HG02970 (cell line): ENCODE results near the gene CR2.
A peak's percentile ranks its signal among the peaks of the same experiment; 100 is the strongest.
"Not testable (repeated sequence)": the region's sequence is repeated elsewhere in the genome, so short reads cannot be mapped to it uniquely, and the experiment has no call there.

ENCODE experiments used
- ATAC-seq: cut with Tn5 transposase; IDR thresholded peaks from one replicate; pipeline ENCODE4 v1.9.1; 2021; ENCODE audit warnings: mild to moderate bottlenecking, moderate library complexity, moderate number of reproducible peaks; ENCODE audit not compliant: unreplicated experiment, low FRiP score

Gene CR2

DNA sequence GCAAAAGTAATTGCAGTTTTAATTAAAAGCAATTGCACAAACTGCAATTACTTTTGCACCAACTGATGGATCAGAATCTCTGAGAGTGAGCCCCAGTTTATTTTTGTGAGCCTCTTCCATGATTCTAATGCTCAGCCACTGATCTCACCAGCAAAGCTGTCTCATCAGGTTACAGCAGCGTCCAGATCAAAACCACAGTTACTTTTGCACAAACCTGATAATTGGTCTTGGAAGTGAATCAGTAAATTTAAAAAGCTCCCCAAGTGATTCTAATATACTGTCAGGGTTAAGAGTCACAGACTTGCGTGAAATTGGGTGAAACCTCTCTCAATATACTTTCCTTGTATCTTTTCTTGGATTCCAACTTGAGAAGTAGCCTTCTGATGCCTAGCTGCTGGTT lies 13.5 kb upstream of the CR2 start:
- no peak for ATAC-seq

DNA sequence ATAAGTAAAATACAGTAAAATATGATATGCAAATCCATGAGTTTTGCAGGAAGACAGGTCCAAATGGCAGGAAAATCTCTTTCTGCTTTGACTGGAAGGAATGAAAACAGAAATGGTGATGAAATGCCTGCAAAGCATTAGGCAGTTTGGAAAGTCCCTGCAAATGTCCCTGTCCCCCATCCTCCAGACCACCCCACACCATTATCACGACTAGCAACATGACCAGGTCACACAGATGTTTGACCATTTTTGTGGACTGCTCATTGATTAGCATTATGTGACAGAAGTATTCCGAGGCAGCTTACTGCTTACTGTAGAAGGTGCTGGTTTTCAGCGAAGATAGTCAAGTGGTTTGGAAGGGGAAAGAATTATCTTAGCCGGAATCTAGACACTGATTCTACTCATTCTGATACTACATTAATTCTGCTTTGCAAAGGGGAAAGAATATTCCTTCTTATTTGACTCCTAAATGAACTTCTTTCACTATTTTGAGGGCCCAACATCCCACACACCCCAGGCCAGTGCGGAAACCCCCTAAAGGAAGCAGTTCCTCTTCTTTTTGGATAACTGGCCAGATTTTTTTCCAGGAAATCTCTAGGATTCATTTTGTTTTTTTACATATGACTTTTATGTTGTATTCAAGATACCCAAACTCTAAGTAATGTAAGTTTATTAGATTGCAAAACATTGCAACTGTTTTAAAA lies 9.5 kb upstream of the CR2 start:
- no peak for ATAC-seq

DNA sequence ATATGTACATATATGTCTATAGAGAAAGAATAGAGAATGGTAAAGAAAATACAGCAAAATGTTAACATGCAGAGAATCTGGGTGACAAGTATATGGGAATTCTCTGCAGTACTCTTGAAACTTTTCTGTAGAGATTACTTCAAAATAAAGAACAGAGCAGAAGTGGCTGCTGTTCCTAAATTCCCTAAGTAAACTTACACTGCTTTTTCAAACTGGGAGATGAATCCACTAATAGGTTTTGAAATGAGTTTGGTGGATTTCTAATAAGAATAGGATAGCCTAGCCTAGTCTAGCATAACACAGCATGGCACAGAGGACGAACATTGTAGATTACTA lies 450 bp upstream of the CR2 start:
- ATAC-seq = peak; percentile 7

DNA sequence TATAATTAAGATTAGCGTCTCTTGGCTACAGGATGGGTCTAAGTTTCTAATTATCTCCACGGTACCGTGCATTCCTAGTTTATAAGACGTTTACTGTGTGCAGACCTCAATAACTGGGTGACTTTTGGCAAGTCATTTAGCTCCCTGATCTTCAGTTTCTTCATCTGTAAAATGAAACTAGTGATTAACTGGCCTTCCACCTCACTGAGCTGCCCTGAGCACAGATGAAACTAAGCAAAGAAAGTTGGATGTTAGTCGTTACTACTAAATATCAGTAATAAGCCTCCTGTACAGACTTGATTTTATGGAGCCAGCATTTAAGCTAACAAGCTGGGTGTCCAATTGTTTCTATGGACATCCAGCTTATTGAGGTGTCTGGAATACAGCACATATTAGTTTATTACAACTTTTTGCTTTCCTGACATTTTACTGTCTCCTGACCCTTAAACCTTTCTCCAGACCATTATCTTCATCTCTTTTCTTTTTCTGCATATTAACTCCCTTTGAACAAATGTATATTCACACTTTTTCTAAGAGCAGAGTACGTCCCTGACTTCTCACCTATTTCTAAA lies 1.1 kb downstream of the CR2 start:
- ATAC-seq = no peak

DNA sequence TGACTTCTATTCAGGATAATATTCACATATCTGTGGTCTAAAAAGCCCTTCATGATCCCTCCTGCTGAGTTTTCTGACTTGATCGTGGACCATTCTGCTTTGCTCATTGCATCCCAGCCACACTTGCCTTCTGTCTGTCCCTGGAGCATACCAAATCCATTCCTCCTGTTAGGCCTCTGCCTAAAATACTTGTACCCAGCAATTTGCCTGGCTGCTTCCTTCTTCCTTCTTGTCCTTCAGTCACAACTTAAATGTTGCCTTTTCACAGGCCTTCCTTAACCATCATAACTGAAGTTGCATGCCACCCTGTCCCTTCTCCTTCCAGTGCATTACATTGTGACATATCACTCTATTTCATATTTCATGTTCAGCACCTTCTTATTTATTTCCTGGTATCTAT lies 4.3 kb downstream of the CR2 start:
- ATAC-seq = no peak

DNA sequence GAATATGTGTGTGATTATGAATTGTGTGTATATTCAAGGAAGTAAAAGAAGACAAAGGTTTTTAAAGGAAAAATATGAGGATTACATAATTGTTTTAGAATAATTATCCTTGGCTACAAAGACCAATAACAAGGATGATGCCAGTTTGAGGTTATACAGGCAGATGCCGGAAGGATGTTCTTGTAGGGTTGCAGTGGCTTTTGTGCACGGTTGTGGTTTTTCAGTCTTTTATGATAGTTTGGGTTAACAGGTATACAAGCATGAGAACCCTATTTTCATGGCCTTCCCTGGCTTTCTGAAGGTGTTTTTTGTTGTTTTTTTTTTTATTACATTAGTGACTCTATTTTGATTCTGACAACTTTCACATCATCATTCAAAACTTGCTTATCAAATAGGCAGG lies 4.9 kb downstream of the CR2 start:
- ATAC-seq = no peak

DNA sequence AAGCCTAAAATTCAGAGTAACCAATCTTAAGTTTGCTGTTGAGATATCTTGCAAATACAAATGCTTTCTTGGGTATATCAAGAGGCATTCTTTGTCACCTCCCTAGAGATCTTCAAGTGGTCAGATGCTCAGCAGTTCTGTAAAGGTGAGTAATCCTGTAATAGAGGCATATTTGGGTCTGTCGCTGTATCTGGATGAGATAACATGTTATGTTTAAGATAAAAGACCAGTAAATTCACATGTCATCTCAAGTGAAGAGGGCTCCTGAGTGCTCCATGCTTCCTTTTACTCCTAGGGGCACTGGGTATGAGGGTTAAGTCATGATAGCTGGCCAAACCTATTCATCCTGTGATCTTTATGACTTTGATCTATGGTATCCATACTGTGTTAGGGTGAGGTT lies 7.5 kb downstream of the CR2 start:
- no peak for ATAC-seq

DNA sequence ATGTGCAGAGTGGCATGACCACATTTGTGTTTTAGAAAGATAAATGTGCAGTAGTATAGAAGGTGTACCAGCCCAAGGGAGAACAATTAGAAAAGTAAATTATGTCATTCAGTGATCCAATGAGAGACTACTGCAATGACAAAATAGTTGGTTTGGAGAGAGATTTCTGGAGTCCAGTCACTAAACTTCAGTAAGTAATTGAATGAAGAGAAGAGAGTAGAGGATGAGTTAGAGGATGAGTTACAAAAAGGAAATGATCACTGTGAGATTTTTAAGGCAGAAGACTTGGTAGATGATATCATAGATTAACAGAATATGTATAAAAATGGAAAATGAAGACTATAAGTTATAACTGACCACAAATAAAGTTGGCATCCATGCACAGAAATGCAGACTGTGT lies 8.4 kb downstream of the CR2 start:
- no peak for ATAC-seq

DNA sequence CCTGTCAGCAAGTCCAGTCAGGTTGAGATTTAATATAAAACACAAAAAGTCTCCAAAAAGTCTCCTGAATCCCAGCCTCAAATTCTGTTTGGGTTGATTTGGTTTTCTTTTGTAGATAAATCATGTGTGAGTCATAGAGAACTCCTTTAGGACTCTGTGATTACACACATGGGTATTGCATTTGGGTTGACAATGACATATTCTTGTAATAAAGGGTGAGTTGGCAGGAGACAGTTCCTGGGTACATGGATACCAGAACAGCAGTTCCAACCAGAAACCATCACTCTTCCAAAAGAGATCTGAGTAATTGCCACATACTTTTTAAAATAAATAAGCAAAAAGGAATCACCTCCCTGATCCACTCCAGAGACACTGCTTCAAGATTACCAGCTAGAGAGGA lies 8.9 kb downstream of the CR2 start:
- ATAC-seq = no peak

DNA sequence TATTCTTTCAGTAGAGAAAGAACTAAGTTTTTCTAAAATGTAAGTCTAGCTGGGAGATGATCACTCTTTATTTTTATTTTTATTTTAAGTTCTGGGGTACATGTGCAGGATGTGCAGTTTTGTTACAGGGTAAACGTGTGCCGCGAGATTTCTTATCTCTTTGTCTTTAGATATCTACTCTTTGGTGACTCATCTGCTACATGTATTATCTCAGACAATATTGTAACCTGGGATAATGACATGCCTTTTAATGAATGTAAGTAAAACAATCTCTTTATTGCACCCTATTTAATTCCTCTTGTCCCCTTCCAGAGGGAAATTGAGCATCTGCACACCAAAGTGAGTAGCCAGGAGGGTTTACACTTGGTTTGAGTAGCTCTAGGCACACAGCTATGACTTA lies 9.4 kb downstream of the CR2 start:
- ATAC-seq = no peak

DNA sequence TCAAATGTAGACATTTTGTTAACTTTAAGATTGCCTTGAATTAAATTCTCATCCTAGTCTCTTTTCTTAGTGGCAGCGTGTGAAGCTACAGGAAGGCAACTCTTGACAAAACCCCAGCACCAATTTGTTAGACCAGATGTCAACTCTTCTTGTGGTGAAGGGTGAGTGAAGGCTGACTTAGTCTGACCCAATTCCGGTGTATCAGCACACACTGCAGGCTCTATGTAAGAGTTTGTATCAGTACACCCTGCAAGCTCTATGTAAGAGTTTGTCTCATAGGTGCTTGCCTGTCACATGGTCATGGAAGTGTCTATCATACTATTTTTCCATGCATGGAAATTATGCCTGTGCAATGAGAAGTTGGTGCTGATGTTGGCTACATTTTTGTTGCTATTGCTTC lies 16.8 kb downstream of the CR2 start:
- ATAC-seq = no peak

DNA sequence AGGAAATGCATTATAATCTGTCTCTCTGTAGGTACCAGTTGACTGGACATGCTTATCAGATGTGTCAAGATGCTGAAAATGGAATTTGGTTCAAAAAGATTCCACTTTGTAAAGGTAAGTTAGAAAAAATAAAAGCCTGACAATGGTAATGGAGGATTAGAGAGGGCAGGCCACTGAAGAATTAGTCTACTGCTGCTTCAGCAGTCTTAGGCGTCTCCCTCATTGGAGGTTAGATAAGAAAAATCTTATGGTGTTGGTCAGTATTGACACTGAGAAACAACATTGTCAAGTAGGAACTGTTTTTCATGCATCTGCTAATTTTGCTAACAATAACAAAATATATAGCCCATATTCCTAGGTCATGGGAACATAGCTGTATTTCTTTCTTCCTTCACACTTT lies 20.1 kb downstream of the CR2 start:
- ATAC-seq = no peak

DNA sequence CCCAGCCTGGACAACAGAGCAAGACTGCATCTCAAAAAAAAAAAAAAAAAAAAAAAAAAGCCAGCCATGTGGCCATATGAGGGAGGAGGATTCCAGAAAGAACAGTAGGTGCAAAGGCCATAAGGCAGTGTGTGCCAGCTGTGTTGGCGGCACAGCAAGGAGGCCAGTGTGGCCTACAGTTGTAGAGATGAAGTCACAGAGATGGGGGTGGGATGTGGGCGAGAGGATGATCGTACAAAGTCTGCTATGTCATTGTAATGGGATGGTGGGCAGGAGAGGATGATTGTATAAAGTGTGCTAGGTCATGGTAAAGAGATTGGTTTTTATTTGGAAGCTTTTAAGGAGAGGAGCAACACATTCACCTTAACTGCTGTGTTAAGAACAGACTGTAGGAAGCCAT lies 32.1 kb downstream of the CR2 start:
- ATAC-seq = no peak

DNA sequence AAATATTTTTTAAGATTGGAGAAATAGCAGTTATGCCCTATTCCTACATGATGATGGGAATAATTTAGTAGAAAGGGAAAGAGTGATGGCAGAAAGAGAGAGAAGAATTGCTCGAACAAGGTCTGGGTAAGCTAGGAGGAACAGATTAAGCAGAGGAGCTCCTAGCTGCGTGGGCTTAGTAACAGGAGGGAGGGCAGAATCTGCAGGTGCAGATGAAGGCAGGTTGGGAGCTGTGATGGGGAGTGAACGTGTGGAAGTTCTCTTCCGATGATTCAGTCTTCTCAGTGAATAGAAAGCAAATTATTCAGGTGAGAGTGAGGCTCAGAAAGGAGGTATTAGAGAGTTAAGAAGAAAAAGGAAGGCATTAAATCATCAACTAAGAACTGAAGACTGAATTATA lies 33.5 kb downstream of the CR2 start:
- ATAC-seq = no peak

DNA sequence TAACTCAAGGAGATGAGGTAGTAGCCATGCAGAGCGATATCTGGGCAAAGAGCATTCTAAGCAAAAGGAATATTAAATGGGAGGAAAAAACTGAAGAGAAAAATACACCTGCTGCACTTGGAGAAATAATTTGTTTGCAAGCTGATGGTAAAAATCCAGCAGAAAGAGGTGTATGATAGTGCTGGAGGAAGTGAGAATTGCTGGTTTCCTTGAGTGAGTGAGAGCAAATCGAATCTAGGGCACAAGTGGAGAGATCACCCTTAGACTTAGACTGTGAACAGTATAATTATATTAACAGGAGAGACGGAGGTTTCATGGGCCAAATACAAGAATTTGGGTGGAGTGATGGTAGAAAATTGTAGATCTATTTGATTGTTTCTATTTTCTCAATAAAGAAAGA lies 39.1 kb downstream of the CR2 start:
- ATAC-seq = no peak

DNA sequence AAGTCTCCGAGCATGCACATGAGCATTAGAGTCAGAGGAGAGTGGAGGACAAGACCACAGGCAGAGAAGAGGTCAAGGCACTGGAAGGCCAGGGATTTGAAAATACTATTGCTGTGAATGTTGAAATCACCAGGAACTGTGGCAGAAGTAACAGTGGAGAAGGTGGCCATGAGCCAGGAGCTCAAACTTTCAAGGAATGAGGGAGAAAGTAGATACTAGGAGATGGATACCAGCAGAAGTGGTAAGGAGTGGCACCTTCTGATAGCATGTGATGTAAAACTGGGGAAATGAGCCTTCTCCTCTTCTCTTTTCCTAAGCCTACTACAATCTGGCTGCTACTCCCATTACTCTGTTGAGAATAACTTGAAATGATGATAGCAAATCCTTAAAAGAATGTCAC lies 40.0 kb downstream of the CR2 start:
- ATAC-seq = no peak

DNA sequence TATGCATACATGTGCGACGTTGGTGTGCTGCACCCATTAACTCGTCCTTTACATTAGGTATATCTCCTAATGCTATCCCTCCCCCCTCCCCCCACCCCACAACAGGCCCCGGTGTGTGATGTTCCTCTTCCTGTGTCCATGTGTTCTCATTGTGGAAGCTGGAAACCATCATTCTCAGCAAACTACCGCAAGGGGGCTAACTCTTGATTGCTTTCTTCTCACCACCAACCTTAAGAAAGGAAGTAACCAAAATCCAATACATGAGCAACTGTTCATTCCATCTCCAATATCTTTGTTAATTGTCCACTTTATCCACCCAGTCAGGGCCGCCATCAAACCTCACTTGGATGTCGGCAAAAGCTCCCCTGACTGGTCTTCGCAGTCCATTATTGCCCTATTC lies 41.2 kb downstream of the CR2 start:
- not testable (repeated sequence) for ATAC-seq

DNA sequence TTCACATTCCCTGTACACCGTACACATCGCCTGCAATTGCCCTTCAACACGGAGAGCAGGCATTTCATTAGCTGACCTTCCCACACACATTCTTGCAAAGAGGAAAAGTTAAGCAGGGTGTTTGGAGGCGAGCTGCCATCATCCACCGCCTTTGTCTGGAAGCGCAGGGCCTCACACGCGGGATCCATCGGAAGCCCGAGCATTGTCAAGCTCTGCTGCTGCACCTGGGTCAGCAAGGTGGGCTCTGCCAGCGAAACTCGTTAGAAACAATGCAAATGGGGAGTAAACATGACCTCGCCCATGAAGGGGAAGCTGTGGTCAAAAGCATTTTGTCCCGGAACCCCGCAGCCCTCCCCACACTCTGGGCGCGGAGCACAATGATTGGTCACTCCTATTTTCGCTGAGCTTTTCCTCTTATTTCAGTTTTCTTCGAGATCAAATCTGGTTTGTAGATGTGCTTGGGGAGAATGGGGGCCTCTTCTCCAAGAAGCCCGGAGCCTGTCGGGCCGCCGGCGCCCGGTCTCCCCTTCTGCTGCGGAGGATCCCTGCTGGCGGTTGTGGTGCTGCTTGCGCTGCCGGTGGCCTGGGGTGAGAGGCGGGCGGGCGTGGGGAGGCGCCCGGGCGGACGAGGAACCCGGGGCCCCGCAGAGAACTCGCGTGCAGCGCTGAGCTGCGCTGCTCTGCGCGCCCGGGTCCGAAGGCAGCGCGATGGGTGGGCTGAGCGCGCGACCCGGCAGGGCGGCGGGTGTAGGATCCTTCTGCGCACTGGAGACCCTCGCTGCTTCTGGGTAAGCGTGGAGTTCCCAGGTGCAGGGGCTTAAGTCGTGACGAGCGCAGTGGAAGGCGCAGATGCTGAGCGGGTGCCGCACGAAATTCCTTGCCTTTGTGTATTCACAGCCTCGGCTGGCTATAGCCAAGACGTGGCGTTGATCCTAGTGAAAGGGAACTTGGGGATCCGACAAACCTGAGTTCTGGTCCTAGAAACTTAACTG lies 42.0 kb downstream of the CR2 start, which contains the start of gene CR1:
CR1 (plus strand) TSS at position 357 of the 992 bp plus-strand sequence; CDS start at position 468, 111 bp downstream.
- ATAC-seq = peak; percentile 47

DNA sequence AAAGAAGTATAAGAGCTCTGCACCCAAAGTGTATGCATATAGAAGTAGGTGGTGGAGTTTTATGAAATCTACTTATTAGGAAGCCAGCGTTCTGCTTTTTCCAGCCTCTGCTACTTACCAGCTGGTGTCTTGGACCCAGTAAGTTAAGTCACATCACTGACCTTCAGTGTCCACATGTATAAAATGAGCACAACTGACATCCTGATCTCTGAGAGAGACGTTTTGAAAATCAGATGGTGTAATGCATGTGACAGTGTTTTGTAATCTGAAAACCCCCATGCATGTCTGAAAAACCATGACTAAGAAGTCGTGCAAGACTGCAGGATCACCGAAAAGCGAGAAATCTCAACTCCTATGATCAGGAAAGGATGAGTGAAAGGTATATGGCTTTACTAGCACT lies 43.8 kb downstream of the CR2 start:
- ATAC-seq = no peak

DNA sequence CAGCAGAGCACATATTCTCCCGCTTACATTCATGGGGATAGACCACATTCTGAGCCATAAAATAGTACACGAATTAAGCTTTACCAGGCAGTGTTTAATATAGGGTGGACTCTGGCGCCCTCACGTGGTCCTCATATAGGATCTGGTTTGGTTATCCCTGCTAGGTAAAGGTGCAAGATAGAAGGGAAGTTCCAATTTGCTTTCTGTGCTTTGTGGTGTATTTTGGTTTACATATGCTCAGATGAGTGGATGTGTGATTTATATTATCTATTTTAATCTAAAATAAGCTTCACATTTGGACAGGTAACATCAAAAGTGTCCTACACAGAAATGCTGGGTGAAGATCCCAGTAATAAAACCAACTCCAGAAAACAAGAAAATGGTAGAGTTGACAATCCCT lies 45.4 kb downstream of the CR2 start:
- ATAC-seq = no peak

DNA sequence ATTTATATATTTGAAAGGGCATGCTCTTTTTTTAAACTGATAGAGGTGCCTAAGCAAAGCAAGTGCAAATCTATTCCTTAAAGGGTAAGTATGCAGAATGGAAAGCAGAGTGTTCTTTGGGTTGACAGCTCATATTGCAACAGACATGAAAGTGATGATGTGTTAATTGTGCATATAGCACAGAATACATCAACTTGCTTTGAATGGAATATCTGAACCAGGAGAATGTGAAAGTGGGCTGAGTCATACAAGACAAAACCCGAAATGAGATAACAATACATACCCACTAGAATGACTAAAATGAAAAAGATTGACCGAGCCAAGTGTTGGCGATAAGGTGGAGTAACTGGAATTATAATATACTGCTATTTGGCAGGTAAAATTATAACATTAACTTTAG lies 46.2 kb downstream of the CR2 start:
- ATAC-seq = no peak

DNA sequence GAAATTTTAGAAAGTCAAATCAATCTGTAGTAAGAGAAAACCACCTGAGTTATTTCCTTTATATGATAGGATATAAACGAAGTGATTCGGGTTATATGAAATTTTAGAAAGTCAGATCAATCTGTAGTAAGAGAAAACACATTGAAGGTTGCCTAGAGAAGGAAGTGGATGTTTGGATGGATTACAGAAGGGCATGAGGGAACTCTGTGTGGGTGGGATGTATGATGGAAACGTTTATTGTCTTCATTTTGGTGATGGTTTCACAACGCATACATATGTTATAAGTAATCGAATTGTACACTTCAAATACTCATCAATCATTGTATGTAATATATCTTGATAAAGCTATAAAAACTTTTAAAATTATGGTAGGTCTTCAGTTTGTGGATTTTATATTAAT lies 46.9 kb downstream of the CR2 start:
- no peak for ATAC-seq
